ENCODE data around the gene ARSJ.
"Not testable (repeated sequence)": the region's sequence is repeated elsewhere in the genome, so short reads cannot be mapped to it uniquely, and the experiment has no call there.

The ARSJ gene

GRCh38 chr4:113979148-113979904, at the start of gene ARSJ:
Gene ARSJ, minus strand, starts transcription at chr4:113979647. Its CDS starts 813 bp downstream, at chr4:113978834.
- DNase-seq: no peak

DNA sequence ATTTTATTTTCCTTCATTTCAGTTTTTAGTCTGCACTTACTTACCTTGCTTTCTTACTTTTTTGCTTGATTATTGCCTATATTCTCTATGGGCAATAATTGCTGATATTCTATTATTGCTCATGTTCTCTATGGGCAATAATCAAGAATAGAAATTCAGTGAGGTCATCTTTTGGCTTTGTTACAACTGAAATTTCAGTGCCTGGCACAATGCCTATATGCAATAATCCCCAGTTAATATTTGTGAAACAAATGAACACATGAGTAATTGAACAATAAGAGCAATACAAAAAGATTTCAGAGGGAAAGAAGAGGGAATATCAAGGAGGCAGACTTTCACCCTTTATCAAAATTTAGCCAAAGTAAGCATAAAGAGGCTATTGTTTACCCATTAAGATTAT, 48.6 kb upstream of the ARSJ start:
- DNase-seq: no peak

GRCh38 chr4:114027596-114027995, 48.1 kb upstream of the ARSJ start:
- DNase-seq: no peak

GRCh38 chr4:114026447-114026846, 47.0 kb upstream of the ARSJ start:
- DNase-seq: no peak

- no peak for DNase-seq
Measured at GRCh38 chr4:114025176-114025777, 45.8 kb upstream of the ARSJ start.

DNA sequence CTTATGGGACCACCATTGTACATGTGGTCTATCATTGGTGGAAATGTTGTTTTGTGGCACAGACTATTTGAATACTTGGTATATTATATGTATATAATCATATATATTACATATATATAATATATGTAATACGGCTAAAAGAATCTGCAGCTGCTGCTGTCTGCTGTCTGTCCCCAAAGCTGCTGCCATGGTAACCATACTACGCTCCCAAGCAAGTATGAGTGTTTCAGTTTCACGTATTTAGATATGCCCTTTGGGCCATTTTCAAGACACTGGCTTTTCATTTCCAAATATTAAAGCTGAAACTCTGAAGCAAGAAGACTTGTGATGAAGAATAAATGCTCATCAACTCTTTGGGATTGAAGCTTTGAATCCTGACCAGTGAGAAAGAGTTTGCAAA, 42.0 kb upstream of the ARSJ start:
- no peak for DNase-seq

DNA sequence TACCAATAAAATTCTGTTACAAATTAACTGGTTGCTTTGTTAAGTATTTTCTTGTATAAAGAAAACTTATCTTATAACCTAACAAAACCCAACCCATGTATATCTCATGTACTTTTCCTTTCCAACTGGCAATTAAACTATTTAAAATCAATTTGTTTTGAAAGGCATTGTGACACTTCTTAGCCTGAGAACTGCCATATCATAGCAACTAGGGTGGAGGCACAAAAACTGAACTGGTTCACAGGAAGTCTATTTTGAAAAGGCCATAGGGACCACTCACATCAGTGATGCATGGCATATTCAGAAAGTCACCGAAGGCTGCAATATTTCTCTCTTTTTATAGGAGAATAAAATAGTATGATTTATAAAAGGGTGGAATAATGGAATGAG, 40.5 kb upstream of the ARSJ start:
- DNase-seq: no peak

DNA sequence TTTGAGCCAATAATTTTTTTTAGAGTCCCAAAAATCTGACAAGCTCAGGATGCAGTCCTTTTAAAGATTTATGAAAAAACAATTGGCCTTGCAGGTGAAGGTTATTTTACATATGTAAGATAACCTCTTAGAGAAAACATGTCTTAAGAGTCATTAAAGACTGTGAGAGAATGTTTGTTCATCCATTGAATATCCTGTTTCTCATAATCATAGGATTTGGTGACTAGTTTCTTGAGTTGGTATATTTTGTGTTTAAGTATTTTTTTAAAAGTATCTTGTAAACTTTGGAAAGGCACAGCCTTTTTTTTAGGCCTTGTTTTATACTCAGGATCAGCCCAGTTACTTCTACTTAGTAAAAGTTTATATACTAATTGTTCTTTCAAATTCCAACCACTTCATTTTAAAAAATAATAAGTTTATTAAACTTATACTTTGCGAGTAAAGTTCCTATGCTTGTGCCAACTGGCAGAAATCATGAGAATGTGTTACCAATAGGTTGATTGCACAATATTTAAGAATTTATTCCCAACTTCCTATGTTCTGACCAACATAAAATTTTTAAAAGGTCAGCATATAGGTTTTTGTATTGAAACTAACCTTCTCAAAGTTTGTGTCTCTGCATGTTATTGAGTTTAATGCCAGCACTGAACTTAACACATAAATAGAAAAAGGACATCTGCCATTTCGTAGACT, 40.0 kb upstream of the ARSJ start:
- no peak for DNase-seq

GRCh38 chr4:114017120-114017917, 37.9 kb upstream of the ARSJ start:
- DNase-seq: no peak

GRCh38 chr4:114015444-114015899, 36.0 kb upstream of the ARSJ start:
- DNase-seq: no peak

- DNase-seq: not testable (repeated sequence)
Measured at GRCh38 chr4:114013201-114013600, 33.8 kb upstream of the ARSJ start.

- no peak for DNase-seq
Measured at GRCh38 chr4:114012749-114013148, 33.3 kb upstream of the ARSJ start.

DNA sequence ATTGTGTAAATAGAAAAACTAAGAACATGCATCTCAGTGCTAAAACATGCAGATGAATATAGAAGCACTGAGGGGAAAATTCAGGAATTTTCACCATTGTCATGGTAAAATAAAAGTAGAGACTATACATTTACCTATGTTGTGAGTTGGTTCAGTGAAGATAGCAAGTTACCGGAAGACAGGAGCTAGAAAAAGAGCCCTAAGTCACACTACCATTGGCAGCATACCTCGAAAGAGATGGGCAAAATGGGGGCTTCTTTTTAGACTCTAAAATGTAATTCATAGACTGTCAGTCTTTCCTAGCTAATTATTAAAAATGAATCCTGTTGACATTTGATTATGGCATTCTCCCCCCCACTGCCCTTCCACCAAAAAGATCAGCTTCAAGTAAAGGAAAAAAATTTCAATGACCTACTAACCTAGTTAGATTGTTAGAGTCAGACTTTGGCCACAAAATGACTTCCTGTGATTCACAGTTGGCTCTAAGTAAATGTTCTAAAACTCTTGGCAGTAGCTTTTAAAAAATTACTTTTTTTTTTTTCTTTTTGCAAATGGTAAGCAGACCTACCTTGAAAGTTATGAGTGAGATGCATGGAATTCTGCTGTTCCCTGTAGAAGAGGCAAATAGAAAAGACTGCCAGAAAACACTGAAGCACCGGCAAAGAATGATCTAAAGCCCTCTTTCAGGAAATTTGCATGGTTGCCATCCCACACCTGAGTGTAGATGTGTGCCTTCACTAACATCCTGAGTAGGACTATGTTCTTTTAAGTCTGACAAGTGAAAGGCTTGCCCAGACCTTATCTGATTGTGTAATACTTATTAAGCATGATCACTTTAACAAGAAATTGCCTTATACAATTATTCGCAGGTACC, 26.4 kb upstream of the ARSJ start:
- DNase-seq: no peak

- DNase-seq: not testable (repeated sequence)
Measured at GRCh38 chr4:114004483-114005226, 25.2 kb upstream of the ARSJ start.

DNA sequence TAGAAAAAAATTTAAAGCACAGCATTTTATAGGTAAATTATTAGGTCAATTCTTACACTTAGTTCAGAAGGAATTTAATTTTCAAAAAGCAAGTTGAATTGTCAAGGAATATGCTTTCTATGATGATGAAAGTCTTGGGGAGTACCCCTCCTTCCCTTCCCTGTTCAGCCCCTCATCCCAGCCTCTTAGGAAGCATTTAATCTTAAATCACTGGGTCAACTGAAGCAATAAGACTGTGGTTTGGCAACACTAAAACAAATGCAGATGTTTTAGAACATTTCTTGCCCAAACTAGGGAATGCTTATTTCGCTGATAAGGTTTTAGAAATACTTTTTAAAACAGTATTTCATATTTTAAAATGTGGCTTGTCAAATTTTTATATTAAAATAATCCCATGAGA, 19.1 kb upstream of the ARSJ start:
- no peak for DNase-seq

DNA sequence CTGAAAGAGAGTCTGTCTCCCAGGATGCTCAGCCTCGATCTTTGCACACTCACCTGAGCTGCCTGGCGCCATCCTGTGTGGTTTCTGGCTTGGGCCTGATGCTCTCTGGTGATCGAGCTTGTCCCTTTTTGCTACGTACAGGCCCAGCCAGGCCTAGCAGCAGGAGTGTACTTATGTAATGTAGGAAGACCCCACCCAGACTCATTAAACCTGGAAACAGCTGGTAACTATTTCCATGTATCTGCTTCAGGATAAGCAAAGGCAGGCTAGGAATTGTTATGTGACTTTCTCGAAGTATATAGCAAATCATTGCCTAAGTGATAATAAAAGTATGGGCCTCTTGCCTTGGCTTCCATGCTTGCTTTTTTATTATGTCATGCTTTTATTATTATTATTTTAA, 18.6 kb upstream of the ARSJ start:
- DNase-seq: no peak

GRCh38 chr4:113997206-113997605, 17.8 kb upstream of the ARSJ start:
- DNase-seq: no peak

DNA sequence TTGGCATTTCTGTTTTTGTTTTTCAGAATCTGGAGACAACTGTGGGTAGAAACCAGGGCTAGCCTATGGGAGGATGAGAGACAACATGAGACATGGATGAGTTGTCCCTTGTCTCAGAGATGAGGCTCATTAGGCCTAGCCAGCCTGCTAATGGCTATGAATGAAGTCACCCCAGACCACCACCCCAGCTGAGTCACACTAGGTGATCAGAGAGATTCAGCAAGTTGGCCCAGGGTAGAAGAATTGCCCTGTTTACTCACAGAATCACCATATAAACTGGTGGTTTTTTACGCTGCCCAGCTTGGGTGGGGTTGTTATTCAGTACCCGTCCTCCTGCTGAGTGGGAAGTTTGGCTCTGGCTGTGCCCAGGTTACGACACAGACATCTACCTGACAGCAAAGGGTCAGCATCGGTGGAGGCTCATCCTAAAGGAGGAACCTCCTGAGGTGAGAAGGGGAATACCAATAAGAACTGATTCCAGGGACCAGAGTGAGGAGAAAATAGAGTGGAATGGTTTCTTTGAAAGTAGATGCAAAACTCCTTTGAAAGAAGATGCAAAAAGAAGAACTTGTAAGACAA, 17.2 kb upstream of the ARSJ start:
- no peak for DNase-seq

DNA sequence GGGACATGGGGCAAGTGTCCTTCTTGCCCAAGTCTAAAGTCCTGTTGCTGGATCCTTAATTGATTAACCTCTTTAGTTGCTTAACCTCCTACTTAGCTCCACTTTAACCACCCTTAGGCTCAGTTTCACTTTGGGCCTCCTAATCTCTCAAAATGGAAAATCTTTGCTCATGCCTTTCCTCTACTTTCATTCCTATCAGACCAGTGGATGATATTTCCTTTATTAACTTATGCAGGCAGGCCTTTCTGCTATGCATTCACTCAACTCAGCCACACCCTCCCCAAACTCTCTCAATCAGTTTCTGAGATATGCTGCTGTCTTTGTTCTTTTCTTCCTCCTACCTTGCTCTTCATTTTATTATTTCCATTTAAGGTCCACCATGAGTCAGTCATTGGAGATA, 14.4 kb upstream of the ARSJ start:
- no peak for DNase-seq

DNA sequence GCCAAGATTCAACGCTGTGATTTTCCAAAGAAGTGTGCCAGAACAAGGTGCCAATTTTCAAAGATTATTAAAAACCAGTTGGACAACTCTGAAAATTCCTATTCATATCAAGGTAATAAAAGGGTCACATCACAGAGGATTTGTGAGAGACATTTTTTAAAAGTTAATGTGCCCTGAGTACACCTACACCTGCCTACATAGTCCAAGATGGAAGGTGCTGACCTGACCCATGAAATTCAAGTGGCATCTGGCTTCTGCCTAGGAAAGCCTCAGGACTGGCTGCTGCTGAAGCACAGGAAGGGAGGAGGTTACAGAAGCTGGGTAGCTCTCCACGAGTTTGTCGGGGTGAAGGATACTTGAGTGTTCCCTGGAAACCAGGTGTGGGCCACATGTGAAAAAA, 11.4 kb upstream of the ARSJ start:
- no peak for DNase-seq

- no peak for DNase-seq
Measured at GRCh38 chr4:113987382-113987941, 8.0 kb upstream of the ARSJ start.
